K562 (cell line): Measurements from ENCODE around the gene MEIKIN. TPM values are rescaled to one million over a fixed set of nuclear protein-coding genes. Genes with fewer than 3 reads are reported as not detected.

Experiments used
- polyA plus RNA-seq, 8 experiments: library from polyadenylated mRNA; depleted of rRNA in 4 of 8; stranded (reverse) in 5 of 8; unstranded in 3 of 8; fragments of >200 nt; fragmentation: Nextera tagmentation in 2 of 8; fragmentation: Illumina TruSeq in 1 of 8; extraction: Ambion mirVana in 2 of 8; extraction: Trizol in 1 of 8; gene quantifications; 2 replicates each; pipeline versions ENCODE4 v1.2.1 to v1.2.3, GENCODE V29; 2011 to 2014; ENCODE audit warnings: inconsistent platforms in 1 of 8, missing spikeins in 1 of 8
- total RNA-seq, 7 experiments: library from RNA; depleted of rRNA in 6 of 7; stranded (reverse); fragments of >200 nt in 6 of 7; fragmentation: Illumina TruSeq in 2 of 7; extraction: Trizol in 2 of 7; gene quantifications; 2 replicates each; pipeline versions ENCODE4 v1.2.1 to v1.2.3, GENCODE V29; 2011 to 2021; ENCODE audit warnings: low replicate concordance in 1 of 7

MEIKIN gene
- total and polyA plus RNA-seq, 9 of the 15 experiments (the other 6 are each of a cell fraction or from before 2014, with no cell fraction given), result 0.18 TPM; not detected in 8

Other genes starting within 250 kb of the MEIKIN start
- 18.4 and 19.9 TPM in 2 replicates for gene FNIP1, start 148.6 kb downstream of the MEIKIN start, total RNA-seq (2014; rRNA removed)
- 22.1 and 26.4 TPM in 2 replicates for gene FNIP1, start 148.6 kb downstream of the MEIKIN start, total RNA-seq (2014; rRNA removed; fragmentation: Illumina TruSeq; extraction: Trizol)
- gene FNIP1, start 148.6 kb downstream of the MEIKIN start, total RNA-seq (2015; rRNA removed; fragmentation: Illumina TruSeq; extraction: Trizol), result 31.1 and 32.8 TPM in 2 replicates
- 22.1 and 24.6 TPM in 2 replicates for gene FNIP1, start 148.6 kb downstream of the MEIKIN start, total RNA-seq (2021)
- gene FNIP1, start 148.6 kb downstream of the MEIKIN start, polyA plus RNA-seq (2011; rRNA removed), result 17.9 and 19.7 TPM in 2 replicates
- gene FNIP1, start 148.6 kb downstream of the MEIKIN start, polyA plus RNA-seq (2014; fragmentation: Illumina TruSeq; extraction: Trizol), result 10.3 and 10.7 TPM in 2 replicates
- 1 to 10 TPM; 5.0 to 8.7 TPM for gene FNIP1, start 148.6 kb downstream of the MEIKIN start, polyA plus RNA-seq (2014; fragmentation: Nextera tagmentation; extraction: Ambion mirVana)
- 9.4 and 12.0 TPM in 2 replicates for gene FNIP1, start 148.6 kb downstream of the MEIKIN start, polyA plus RNA-seq (2014; rRNA removed)
- gene ACSL6, start 66.0 kb upstream of the MEIKIN start, total RNA-seq (2014; rRNA removed), result 0.50 and 0.73 TPM in 2 replicates
- 0.62 and 1.0 TPM in 2 replicates for gene ACSL6, start 66.0 kb upstream of the MEIKIN start, total RNA-seq (2014; rRNA removed; fragmentation: Illumina TruSeq; extraction: Trizol)
- gene ACSL6, start 66.0 kb upstream of the MEIKIN start, total RNA-seq (2015; rRNA removed; fragmentation: Illumina TruSeq; extraction: Trizol), result 0.60 and 0.69 TPM in 2 replicates
- gene ACSL6, start 66.0 kb upstream of the MEIKIN start, total RNA-seq (2021), result 1.5 and 1.6 TPM in 2 replicates
- 1.0 and 1.2 TPM in 2 replicates for gene ACSL6, start 66.0 kb upstream of the MEIKIN start, polyA plus RNA-seq (2011; rRNA removed)
- gene ACSL6, start 66.0 kb upstream of the MEIKIN start, polyA plus RNA-seq (2014; fragmentation: Illumina TruSeq; extraction: Trizol), result 0.82 and 1.00 TPM in 2 replicates
- under 1 TPM; 0.62 to 0.75 TPM for gene ACSL6, start 66.0 kb upstream of the MEIKIN start, polyA plus RNA-seq (2014; fragmentation: Nextera tagmentation; extraction: Ambion mirVana)
- 0.62 and 0.69 TPM in 2 replicates for gene ACSL6, start 66.0 kb upstream of the MEIKIN start, polyA plus RNA-seq (2014; rRNA removed)
- not detected in 2 replicates for gene IL3, start 115.0 kb upstream of the MEIKIN start, total RNA-seq (2014; rRNA removed)
- not detected in 2 replicates for gene IL3, start 115.0 kb upstream of the MEIKIN start, total RNA-seq (2014; rRNA removed; fragmentation: Illumina TruSeq; extraction: Trizol)
- not detected in 2 replicates for gene IL3, start 115.0 kb upstream of the MEIKIN start, total RNA-seq (2015; rRNA removed; fragmentation: Illumina TruSeq; extraction: Trizol)
- gene IL3, start 115.0 kb upstream of the MEIKIN start, total RNA-seq (2021), result not detected in 2 replicates
- gene IL3, start 115.0 kb upstream of the MEIKIN start, polyA plus RNA-seq (2011; rRNA removed), result not detected in 2 replicates
- not detected in 2 replicates for gene IL3, start 115.0 kb upstream of the MEIKIN start, polyA plus RNA-seq (2014; fragmentation: Illumina TruSeq; extraction: Trizol)
- gene IL3, start 115.0 kb upstream of the MEIKIN start, polyA plus RNA-seq (2014; fragmentation: Nextera tagmentation; extraction: Ambion mirVana), result not detected
- gene IL3, start 115.0 kb upstream of the MEIKIN start, polyA plus RNA-seq (2014; rRNA removed), result not detected in 2 replicates
- gene CSF2, start 128.1 kb upstream of the MEIKIN start, total RNA-seq (2014; rRNA removed), result not detected in 2 replicates
- gene CSF2, start 128.1 kb upstream of the MEIKIN start, total RNA-seq (2014; rRNA removed; fragmentation: Illumina TruSeq; extraction: Trizol), result not detected in 2 replicates
- 0.25 TPM in 1 of 2 replicates, not detected in the other for gene CSF2, start 128.1 kb upstream of the MEIKIN start, total RNA-seq (2015; rRNA removed; fragmentation: Illumina TruSeq; extraction: Trizol)
- gene CSF2, start 128.1 kb upstream of the MEIKIN start, total RNA-seq (2021), result 0.29 TPM in 1 of 2 replicates, not detected in the other
- gene CSF2, start 128.1 kb upstream of the MEIKIN start, polyA plus RNA-seq (2011; rRNA removed), result not detected in 2 replicates
- gene CSF2, start 128.1 kb upstream of the MEIKIN start, polyA plus RNA-seq (2014; fragmentation: Illumina TruSeq; extraction: Trizol), result not detected in 2 replicates
- gene CSF2, start 128.1 kb upstream of the MEIKIN start, polyA plus RNA-seq (2014; fragmentation: Nextera tagmentation; extraction: Ambion mirVana), result not detected
- not detected in 2 replicates for gene CSF2, start 128.1 kb upstream of the MEIKIN start, polyA plus RNA-seq (2014; rRNA removed)